NB4 (cell line): ENCODE data around the gene FAM98B.

ENCODE experiments used
- POLR2A ChIP-seq: IDR thresholded peaks from 2 replicates; pipeline ENCODE4 v1.6.1; 2011; ENCODE audit warnings: mild to moderate bottlenecking; ENCODE audit not compliant: insufficient read length; ENCODE audit errors: extremely low read depth
- TF ChIP-seq, protein P1 (sequence below): IDR thresholded peaks from one replicate; pipeline ENCODE4 v1.5.1; 2012; ENCODE audit warnings: low read depth, low read length

DNA sequence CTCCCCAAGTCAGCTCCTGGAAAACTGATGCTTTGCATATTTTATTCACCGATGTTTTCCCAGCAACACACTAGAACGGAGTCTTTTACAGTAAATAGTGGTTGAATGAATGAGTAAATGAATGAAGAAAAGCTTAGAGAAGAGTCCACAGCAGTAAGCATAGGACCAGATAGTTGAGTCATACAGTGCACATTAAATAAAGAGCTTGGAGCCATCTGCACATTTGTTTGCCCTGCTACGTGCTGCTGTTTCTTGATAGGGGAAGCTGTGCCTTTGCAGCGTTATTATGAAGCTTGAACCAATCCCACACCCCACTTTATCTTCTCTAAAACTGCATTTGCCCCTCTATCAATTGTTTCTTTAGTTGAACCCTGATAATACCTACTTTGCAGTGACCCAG lies 1.2 kb downstream of the FAM98B start:
- TF ChIP-seq, protein P1, sequence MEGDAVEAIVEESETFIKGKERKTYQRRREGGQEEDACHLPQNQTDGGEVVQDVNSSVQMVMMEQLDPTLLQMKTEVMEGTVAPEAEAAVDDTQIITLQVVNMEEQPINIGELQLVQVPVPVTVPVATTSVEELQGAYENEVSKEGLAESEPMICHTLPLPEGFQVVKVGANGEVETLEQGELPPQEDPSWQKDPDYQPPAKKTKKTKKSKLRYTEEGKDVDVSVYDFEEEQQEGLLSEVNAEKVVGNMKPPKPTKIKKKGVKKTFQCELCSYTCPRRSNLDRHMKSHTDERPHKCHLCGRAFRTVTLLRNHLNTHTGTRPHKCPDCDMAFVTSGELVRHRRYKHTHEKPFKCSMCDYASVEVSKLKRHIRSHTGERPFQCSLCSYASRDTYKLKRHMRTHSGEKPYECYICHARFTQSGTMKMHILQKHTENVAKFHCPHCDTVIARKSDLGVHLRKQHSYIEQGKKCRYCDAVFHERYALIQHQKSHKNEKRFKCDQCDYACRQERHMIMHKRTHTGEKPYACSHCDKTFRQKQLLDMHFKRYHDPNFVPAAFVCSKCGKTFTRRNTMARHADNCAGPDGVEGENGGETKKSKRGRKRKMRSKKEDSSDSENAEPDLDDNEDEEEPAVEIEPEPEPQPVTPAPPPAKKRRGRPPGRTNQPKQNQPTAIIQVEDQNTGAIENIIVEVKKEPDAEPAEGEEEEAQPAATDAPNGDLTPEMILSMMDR, result no peak
- TF ChIP-seq POLR2A, result no peak
